Thymus (tissue), 11 donors: Measurements from ENCODE around the gene MESD. TPM values are rescaled to one million over a fixed set of nuclear protein-coding genes. Genes with fewer than 3 reads are reported as not detected.

Experiments used
- DNase-seq, 9 donors: peaks; one replicate each; pipeline ENCODE4 v3.0.0-alpha.2; 2013; ENCODE audit warnings: low spot score in 9 of 9, low read depth in 6 of 9, missing footprints in 1 of 9
- H3K27ac ChIP-seq, 2 donors: one replicate each; pipeline ENCODE4 v1.5.1; 2013; ENCODE audit warnings: control low read depth in 1 of 2, low read depth in 1 of 2, low read length in 1 of 2, mild to moderate bottlenecking in 1 of 2, moderate library complexity in 1 of 2
- H3K27me3 ChIP-seq, 2 donors: one replicate each; pipeline ENCODE4 v1.5.1; 2013; ENCODE audit warnings: low read length in 1 of 2; ENCODE audit not compliant: control insufficient read depth in 2 of 2, insufficient read depth in 1 of 2
- H3K36me3 ChIP-seq, 2 donors: one replicate each; pipeline ENCODE4 v1.5.1; 2013; ENCODE audit warnings: low read length in 1 of 2, mild to moderate bottlenecking in 1 of 2, moderate library complexity in 1 of 2; ENCODE audit not compliant: control insufficient read depth in 2 of 2, insufficient read depth in 2 of 2
- H3K4me1 ChIP-seq, 2 donors: one replicate each; pipeline ENCODE4 v1.5.1; 2013; ENCODE audit warnings: low read length in 2 of 2; ENCODE audit not compliant: control insufficient read depth in 2 of 2, insufficient read depth in 2 of 2
- H3K4me3 ChIP-seq, 2 donors: one replicate each; pipeline ENCODE4 v1.5.1; 2013; ENCODE audit warnings: low read length in 2 of 2, control low read depth in 1 of 2, mild to moderate bottlenecking in 1 of 2
- H3K9me3 ChIP-seq, 2 donors: one replicate each; pipeline ENCODE4 v1.5.1; 2013; ENCODE audit warnings: low read length in 1 of 2, mild to moderate bottlenecking in 1 of 2; ENCODE audit not compliant: control insufficient read depth in 2 of 2, insufficient read depth in 1 of 2
- WGBS: extraction: QIAGEN DNeasy Blood & Tissue Kit; methylation state at CpG from one replicate; pipeline ENCODE4 v1.1.7; 2013; 5-methylcytosine and 5-hydroxymethylcytosine counted together
- polyA plus RNA-seq: library from polyadenylated mRNA; stranded (reverse); fragments of 200-250 nt; gene quantifications from one replicate; pipeline ENCODE4 v1.2.3, GENCODE V29; 2013
- total RNA-seq: library from RNA; stranded (reverse); fragments of 120-200 nt; gene quantifications from one replicate; pipeline ENCODE4 v1.2.4, GENCODE V29; 2013
- donor health status: healthy.

MESD gene
- total and polyA plus RNA-seq, 2 donors, result 20.5 to 24.5 TPM

DNA sequence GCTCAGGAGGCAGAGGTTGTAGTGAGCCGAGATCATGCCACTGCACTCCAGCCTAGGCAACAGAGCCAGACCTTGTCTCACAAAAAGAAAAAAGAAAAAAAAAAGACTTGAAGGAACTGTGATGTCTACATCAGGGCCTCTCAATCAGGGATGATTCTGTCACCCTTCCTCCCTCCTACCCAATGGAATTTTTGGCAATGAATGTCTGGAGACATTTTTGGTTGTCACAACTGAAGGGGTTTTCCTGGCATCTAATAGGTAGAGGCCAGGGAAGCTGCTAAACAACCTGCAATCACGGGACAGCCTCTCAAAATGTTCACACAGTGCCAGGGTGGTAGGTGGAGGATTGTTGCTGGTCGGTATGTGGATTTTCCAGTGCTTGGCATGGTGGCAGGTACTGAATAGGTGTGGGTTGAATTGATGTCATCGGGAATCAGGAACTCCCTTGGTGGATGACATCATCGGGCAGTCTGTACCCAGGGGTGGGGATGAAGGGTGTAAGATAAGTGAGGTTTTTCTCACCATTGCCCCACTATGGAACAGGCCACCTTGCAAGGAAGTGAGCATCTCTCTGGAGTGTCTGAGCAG, 71.3 kb downstream of the MESD start:
- no peak overlapping the region for H3K4me3 ChIP-seq
- H3K36me3 ChIP-seq, result no peaks in the 10 kb centered on the region
- H3K4me1 ChIP-seq, result peaks cover 0 to 6% of the 10 kb centered on the region in 2 donors
- no peak for DNase-seq
- no peaks in the 10 kb centered on the region for H3K27me3 ChIP-seq
- no peaks in the 10 kb centered on the region for H3K9me3 ChIP-seq
- no peak overlapping the region for H3K27ac ChIP-seq
- 95% methylated on average over 5 of the region's 5 CpGs for WGBS

DNA sequence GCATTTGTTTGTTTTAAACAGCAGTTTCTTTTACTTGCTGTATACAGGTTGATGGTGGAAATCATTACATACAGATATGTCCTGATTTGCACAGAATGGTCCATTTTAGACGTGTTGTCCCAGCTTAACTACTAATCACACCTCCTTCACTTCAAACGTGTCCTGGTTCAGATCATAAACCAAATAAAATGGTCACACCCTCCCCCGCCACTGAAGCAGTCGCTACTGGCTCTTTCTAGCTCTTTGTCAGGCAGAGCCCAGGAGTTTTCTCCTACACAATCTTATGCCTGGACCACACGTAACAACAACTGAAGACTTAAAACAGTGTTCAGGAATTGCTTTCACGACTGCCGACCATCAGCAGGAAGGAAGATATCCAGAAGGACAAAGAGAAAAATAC, 73.6 kb downstream of the MESD start:
- Histone ChIP-seq H3K36me3 (no peaks in the 10 kb centered on the region), H3K27ac (no peak overlapping the region), H3K9me3 (no peaks in the 10 kb centered on the region), H3K27me3 (no peaks in the 10 kb centered on the region), H3K4me3 (no peak overlapping the region), H3K4me1 (peaks cover 0 to 6% of the 10 kb centered on the region in 2 donors)
- DNase-seq, result no peak
- WGBS, result 88% methylated on average over 7 of the region's 7 CpGs

DNA sequence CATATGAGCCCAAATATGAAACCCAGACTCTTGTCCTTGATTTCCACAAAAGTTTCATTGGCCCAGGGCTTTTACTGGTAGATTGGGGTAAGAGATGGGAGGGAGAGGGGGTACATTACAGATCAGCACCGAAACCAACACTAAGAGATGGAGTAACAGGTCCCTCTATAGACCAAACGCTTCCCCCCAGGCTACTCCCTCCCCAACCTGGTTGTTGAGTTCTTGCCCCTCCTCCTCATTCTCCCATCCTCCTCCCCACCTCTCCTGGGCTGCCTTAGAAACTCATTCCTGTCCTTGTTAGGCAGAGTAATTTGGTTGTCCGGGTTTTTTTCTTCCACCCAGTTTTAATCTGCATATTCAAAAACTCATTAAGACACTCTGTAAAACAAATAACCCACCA, 74.1 kb downstream of the MESD start:
- H3K4me1 ChIP-seq, result peaks cover 0 to 4% of the 10 kb centered on the region in 2 donors

DNA sequence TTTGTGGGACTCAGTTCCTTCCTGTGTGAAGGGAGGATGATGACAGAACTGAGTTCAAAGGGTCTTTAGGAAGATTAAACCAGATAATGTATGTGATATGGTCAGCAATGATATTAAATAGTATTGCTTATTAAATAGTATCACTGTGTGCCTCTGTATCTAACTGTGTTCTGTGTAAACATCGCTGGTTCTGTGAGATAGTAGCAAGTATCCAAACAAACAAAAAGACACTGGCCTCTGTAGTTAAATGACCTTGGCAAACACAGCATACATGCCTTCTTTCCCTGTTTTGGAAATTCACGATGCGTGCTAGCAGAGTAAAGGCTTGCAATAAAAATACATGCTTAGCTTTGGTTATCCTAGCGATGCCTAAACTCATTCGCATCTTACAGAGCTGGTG, 76.1 kb downstream of the MESD start:
- Histone ChIP-seq H3K4me3 (no peak overlapping the region), H3K27ac (no peak overlapping the region), H3K4me1 (no peaks in the 10 kb centered on the region), H3K27me3 (no peaks in the 10 kb centered on the region), H3K9me3 (no peaks in the 10 kb centered on the region), H3K36me3 (no peaks in the 10 kb centered on the region)
- 96% methylated on average over 5 of the region's 5 CpGs for WGBS
- no peak for DNase-seq

More for the DNA sequence above, 74.1 kb downstream of the MESD start:
- WGBS, result 88% methylated on average over 3 of the region's 3 CpGs
- H3K27me3 ChIP-seq, result no peaks in the 10 kb centered on the region
- H3K27ac ChIP-seq, result no peak overlapping the region
- no peak for DNase-seq
- no peak overlapping the region for H3K4me3 ChIP-seq
- no peaks in the 10 kb centered on the region for H3K9me3 ChIP-seq
- no peaks in the 10 kb centered on the region for H3K36me3 ChIP-seq

DNA sequence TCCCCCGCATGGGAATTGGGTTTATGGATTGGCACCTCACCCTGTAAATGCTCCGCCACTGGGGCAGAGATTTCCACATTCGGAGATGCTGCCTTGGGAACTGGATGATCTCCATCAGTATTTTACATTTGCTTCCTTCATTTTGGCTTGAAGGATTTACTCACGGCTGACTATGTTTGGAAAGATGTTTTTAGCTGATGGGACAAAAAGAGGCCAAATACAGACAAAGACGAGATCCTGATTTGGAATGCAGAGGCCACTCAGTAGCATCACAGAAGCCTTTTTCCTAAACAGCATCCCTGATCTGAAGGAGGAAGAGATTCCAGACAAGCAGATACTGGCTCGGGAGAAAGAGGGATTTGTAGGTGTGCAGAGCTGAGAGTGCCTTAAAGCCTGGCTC, 76.9 kb downstream of the MESD start:
- H3K27me3 ChIP-seq, result no peaks in the 10 kb centered on the region
- H3K4me3 ChIP-seq, result no peak overlapping the region
- 98% methylated on average over 6 of the region's 6 CpGs for WGBS
- H3K9me3 ChIP-seq, result no peaks in the 10 kb centered on the region
- H3K27ac ChIP-seq, result no peak overlapping the region
- no peaks in the 10 kb centered on the region for H3K36me3 ChIP-seq
- H3K4me1 ChIP-seq, result no peaks in the 10 kb centered on the region
- DNase-seq, result no peak

DNA sequence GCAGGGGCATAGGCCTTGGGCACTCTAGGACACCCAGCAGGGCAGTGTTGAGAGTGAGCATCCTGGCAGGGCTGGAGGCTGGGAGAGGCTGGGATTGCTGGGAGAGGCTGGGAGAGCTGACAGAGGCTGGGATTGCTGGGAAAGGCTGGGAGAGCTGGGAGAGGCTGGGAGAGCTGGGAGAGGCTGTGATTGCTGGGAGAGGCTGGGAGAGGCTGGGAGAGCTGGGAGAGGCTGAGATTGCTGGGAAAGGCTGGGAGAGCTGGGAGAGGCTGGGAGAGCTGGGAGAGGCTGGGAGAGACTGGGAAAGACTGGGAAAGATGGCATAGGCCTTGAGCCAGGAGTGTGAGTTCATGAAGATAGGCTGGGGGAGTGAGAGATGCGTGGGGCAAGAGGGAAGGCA, 77.8 kb downstream of the MESD start:
- Histone ChIP-seq H3K27me3 (no peaks in the 10 kb centered on the region), H3K36me3 (no peaks in the 10 kb centered on the region), H3K9me3 (no peaks in the 10 kb centered on the region), H3K27ac (no peak overlapping the region), H3K4me3 (no peak overlapping the region), H3K4me1 (no peaks in the 10 kb centered on the region)
- 87% methylated on average over 1 of the region's 1 CpG for WGBS
- no peak for DNase-seq

DNA sequence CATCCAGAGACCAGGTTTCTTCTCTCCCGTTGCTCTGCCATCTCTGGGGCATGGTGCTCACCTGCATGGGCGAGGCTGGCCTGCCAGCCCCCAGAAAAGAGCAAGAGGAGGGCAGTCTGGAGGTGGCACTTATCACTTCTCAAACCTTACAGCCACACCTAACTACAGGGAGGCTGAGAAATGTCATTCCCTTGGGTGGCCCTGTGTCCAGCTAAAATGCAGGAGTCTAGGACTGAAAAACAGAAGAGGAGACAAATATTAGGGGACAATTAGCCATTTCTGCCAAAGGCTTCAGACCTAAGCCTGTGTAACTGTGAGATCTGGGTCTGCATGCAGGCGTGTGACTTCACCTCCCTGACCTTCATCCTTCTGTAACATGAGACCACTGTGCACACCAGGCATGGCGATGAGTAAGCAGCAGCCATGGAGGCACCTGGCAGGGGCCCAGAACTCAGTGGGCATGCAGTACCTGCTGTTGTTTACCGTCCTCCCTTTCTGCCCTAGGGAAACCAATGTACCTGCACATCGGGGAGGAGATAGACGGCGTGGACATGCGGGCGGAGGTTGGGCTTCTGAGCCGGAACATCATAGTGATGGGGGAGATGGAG, 83.4 kb downstream of the MESD start:
- Histone ChIP-seq H3K27me3 (no peaks in the 10 kb centered on the region), H3K4me1 (no peaks in the 10 kb centered on the region), H3K9me3 (no peaks in the 10 kb centered on the region), H3K4me3 (no peak overlapping the region), H3K27ac (no peak overlapping the region), H3K36me3 (no peaks in the 10 kb centered on the region)
- DNase-seq, result no peak
- 93% methylated on average over 11 of the region's 11 CpGs for WGBS

DNA sequence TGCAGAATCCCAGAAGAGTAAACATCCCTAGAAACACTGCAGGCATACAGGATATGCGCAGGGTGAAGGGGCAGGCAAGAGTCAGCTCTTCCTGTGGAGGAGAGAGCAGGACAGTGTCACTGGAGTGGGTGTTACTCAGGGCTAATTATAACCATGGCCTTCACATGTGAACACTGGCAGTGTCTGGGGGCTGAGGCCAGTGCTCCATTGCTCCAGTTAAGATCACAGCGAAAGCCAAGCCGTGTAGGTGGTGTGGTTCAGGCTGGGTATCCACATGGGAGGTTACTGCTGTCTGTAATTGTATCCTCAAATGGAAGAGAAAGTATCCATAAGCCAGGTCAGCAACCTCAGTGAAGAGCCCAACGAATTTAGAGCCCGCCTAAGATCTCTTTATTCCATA, 84.6 kb downstream of the MESD start:
- H3K36me3 ChIP-seq, result no peaks in the 10 kb centered on the region

DNA sequence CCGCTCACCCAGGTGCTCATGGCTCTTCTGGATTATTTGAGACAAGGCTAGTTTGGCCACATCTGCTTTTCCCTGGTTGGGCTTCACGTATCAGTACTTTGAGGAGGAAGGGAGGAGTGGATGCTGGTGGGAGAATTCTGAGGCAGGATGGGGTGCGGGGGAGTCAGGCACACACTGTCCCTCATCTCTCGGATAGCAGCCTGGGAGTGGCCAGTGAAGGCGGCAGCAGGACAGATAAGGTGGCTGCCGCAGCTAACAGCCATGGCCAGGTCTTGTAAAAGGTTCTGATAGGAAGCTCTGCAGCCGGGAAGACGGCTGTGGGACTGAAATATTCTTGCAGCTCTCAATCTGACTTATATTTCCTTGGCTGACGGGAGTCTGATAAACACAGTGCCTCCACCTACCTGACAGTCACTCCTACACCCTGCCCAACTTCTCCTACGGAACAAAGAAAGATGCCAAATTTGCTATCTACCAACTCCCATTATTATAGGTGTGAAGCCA, 87.3 kb downstream of the MESD start:
- H3K27me3 ChIP-seq, result no peaks in the 10 kb centered on the region
- H3K9me3 ChIP-seq, result no peaks in the 10 kb centered on the region
- H3K4me3 ChIP-seq, result no peak overlapping the region
- WGBS, result 96% methylated on average over 10 of the region's 10 CpGs
- no peaks in the 10 kb centered on the region for H3K36me3 ChIP-seq
- no peak overlapping the region for H3K27ac ChIP-seq
- no peak for DNase-seq
- H3K4me1 ChIP-seq, result no peaks in the 10 kb centered on the region

More for the DNA sequence above, 84.6 kb downstream of the MESD start:
- DNase-seq, result no peak
- 93% methylated on average over 5 of the region's 5 CpGs for WGBS
- Histone ChIP-seq H3K4me3 (no peak overlapping the region), H3K27me3 (no peaks in the 10 kb centered on the region), H3K27ac (no peak overlapping the region), H3K9me3 (no peaks in the 10 kb centered on the region), H3K4me1 (no peaks in the 10 kb centered on the region)
